ENCODE results near the gene CKAP4. TPM values are rescaled to one million over a fixed set of nuclear protein-coding genes. Genes with fewer than 3 reads are reported as not detected.

CKAP4 gene
- total and polyA plus RNA-seq, 2 of the 13 experiments (the other 11 are each of a cell fraction or from before 2014, with no cell fraction given), result 39.2 to 70.2 TPM

DNA sequence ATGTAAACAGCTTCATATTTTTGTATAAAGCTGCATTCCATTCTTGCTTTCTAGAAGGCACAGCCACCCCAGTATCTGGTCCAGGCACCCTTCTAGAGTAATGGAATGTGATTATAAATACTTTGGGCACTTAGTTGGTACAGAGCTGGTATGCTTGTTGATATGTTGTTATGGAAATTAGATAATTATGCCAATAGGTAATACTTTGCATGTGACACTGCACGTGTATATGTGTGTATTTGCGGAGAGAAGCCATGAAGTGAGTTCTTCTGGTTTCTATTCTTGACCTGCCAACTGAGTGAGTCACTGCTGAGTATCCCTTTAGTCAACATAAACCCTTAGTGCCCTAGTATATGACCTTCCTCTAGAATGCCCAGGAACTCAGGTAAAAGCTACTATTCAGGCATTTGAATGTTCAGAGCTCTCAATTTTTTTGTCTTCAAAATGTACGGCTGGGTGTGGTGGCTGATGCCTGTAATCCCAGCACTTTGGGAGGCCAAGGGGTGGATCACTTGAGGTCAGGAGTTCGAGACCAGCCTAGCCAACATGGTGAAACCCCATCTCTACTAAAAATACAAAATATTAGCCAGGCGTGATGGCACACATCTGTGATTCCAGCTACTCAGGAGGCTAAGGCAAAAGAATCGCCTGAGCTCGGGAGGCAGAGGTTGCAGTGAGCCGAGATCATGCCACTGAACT lies 48.5 kb upstream of the CKAP4 start (continued):
- TF ChIP-seq, protein P1, sequence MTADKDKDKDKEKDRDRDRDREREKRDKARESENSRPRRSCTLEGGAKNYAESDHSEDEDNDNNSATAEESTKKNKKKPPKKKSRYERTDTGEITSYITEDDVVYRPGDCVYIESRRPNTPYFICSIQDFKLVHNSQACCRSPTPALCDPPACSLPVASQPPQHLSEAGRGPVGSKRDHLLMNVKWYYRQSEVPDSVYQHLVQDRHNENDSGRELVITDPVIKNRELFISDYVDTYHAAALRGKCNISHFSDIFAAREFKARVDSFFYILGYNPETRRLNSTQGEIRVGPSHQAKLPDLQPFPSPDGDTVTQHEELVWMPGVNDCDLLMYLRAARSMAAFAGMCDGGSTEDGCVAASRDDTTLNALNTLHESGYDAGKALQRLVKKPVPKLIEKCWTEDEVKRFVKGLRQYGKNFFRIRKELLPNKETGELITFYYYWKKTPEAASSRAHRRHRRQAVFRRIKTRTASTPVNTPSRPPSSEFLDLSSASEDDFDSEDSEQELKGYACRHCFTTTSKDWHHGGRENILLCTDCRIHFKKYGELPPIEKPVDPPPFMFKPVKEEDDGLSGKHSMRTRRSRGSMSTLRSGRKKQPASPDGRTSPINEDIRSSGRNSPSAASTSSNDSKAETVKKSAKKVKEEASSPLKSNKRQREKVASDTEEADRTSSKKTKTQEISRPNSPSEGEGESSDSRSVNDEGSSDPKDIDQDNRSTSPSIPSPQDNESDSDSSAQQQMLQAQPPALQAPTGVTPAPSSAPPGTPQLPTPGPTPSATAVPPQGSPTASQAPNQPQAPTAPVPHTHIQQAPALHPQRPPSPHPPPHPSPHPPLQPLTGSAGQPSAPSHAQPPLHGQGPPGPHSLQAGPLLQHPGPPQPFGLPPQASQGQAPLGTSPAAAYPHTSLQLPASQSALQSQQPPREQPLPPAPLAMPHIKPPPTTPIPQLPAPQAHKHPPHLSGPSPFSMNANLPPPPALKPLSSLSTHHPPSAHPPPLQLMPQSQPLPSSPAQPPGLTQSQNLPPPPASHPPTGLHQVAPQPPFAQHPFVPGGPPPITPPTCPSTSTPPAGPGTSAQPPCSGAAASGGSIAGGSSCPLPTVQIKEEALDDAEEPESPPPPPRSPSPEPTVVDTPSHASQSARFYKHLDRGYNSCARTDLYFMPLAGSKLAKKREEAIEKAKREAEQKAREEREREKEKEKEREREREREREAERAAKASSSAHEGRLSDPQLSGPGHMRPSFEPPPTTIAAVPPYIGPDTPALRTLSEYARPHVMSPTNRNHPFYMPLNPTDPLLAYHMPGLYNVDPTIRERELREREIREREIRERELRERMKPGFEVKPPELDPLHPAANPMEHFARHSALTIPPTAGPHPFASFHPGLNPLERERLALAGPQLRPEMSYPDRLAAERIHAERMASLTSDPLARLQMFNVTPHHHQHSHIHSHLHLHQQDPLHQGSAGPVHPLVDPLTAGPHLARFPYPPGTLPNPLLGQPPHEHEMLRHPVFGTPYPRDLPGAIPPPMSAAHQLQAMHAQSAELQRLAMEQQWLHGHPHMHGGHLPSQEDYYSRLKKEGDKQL (CRISPR knock-in tag; IDR thresholded peaks at IDR 0.05; ENCODE audit: low read depth), result no peak
- 0 out of 2 replicates have a peak, but pooled peaks have one; percentile 23 for TF ChIP-seq THAP11 (CRISPR knock-in tag; IDR thresholded peaks at IDR 0.05)
- TF ChIP-seq, protein P2, sequence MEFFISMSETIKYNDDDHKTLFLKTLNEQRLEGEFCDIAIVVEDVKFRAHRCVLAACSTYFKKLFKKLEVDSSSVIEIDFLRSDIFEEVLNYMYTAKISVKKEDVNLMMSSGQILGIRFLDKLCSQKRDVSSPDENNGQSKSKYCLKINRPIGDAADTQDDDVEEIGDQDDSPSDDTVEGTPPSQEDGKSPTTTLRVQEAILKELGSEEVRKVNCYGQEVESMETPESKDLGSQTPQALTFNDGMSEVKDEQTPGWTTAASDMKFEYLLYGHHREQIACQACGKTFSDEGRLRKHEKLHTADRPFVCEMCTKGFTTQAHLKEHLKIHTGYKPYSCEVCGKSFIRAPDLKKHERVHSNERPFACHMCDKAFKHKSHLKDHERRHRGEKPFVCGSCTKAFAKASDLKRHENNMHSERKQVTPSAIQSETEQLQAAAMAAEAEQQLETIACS (CRISPR knock-in tag; IDR thresholded peaks at IDR 0.05), result no peak
- TF ChIP-seq FLYWCH1 (CRISPR knock-in tag; IDR thresholded peaks at IDR 0.05), result no peak
- TF ChIP-seq, protein P3, sequence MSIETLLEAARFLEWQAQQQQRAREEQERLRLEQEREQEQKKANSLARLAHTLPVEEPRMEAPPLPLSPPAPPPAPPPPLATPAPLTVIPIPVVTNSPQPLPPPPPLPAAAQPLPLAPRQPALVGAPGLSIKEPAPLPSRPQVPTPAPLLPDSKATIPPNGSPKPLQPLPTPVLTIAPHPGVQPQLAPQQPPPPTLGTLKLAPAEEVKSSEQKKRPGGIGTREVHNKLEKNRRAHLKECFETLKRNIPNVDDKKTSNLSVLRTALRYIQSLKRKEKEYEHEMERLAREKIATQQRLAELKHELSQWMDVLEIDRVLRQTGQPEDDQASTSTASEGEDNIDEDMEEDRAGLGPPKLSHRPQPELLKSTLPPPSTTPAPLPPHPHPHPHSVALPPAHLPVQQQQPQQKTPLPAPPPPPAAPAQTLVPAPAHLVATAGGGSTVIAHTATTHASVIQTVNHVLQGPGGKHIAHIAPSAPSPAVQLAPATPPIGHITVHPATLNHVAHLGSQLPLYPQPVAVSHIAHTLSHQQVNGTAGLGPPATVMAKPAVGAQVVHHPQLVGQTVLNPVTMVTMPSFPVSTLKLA (IDR thresholded peaks at IDR 0.05), result peak; percentile 77
- TF ChIP-seq NR2C2 (CRISPR knock-in tag; IDR thresholded peaks at IDR 0.05; ENCODE audit: borderline replicate concordance), result no peak
- TF ChIP-seq CCAR2 (optimal IDR thresholded peaks at IDR 0.05; ENCODE audit: low read depth, low read length), result no peak
- TF ChIP-seq KLF15 (CRISPR knock-in tag; IDR thresholded peaks at IDR 0.05; ENCODE audit: borderline replicate concordance), result no peak
- TF ChIP-seq ZNF570 (CRISPR knock-in tag; IDR thresholded peaks at IDR 0.05; ENCODE audit: borderline replicate concordance), result no peak
- TF ChIP-seq ZBTB3 (CRISPR knock-in tag; IDR thresholded peaks at IDR 0.05; ENCODE audit: borderline replicate concordance, low read depth), result no peak
- no peak for TF ChIP-seq HNRNPLL (IDR thresholded peaks at IDR 0.05; ENCODE audit: low read depth, low read length, poor library complexity, severe bottlenecking)
- TF ChIP-seq HOXA9 (CRISPR knock-in tag; IDR thresholded peaks at IDR 0.05; ENCODE audit: borderline replicate concordance), result no peak
- TF ChIP-seq ATAD3A (CRISPR knock-in tag; IDR thresholded peaks at IDR 0.05), result no peak
- TF ChIP-seq, protein P4, sequence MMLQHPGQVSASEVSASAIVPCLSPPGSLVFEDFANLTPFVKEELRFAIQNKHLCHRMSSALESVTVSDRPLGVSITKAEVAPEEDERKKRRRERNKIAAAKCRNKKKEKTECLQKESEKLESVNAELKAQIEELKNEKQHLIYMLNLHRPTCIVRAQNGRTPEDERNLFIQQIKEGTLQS (CRISPR knock-in tag; IDR thresholded peaks at IDR 0.05), result no peak
- TF ChIP-seq, protein P5, sequence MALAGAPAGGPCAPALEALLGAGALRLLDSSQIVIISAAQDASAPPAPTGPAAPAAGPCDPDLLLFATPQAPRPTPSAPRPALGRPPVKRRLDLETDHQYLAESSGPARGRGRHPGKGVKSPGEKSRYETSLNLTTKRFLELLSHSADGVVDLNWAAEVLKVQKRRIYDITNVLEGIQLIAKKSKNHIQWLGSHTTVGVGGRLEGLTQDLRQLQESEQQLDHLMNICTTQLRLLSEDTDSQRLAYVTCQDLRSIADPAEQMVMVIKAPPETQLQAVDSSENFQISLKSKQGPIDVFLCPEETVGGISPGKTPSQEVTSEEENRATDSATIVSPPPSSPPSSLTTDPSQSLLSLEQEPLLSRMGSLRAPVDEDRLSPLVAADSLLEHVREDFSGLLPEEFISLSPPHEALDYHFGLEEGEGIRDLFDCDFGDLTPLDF (CRISPR knock-in tag; IDR thresholded peaks at IDR 0.05), result no peak
- no peak for TF ChIP-seq ZIK1 (CRISPR knock-in tag; IDR thresholded peaks at IDR 0.05; ENCODE audit: borderline replicate concordance, low read depth)

All from HepG2 (cell line).